Right forelimb (tissue), 1 donor: ENCODE measurements around the gene VGLL4.
"Not testable (repeated sequence)": the region's sequence is repeated elsewhere in the genome, so short reads cannot be mapped to it uniquely, and the experiment has no call there.

ENCODE experiments used
- DNase-seq: peaks from one replicate; pipeline ENCODE4 v3.0.0-alpha.2; 2018

The VGLL4 gene

GRCh38 chr3:11523572-11524101, 120.1 kb downstream of the VGLL4 start:
- DNase-seq, result peak; percentile 76

GRCh38 chr3:11522953-11523571, 120.7 kb downstream of the VGLL4 start:
- peak; percentile 32 for DNase-seq

- no peak for DNase-seq
These were observed 121.4 kb downstream of the VGLL4 start for GRCh38 chr3:11522398-11522715.

- DNase-seq, result no peak
These were observed 122.5 kb downstream of the VGLL4 start for GRCh38 chr3:11521167-11521566.

- no peak for DNase-seq
These were observed 126.1 kb downstream of the VGLL4 start for GRCh38 chr3:11517601-11518000.

- no peak for DNase-seq
These were observed 129.4 kb downstream of the VGLL4 start for GRCh38 chr3:11514191-11514821.

GRCh38 chr3:11513817-11514135, 129.9 kb downstream of the VGLL4 start:
- no peak for DNase-seq

- not testable (repeated sequence) for DNase-seq
These were observed 130.4 kb downstream of the VGLL4 start for GRCh38 chr3:11513125-11513816.

- DNase-seq, result not testable (repeated sequence)
These were observed 132.1 kb downstream of the VGLL4 start for GRCh38 chr3:11511606-11512005.

- DNase-seq, result no peak
These were observed 133.4 kb downstream of the VGLL4 start for GRCh38 chr3:11510356-11510755.

GRCh38 chr3:11510001-11510340, 133.7 kb downstream of the VGLL4 start:
- DNase-seq, result no peak

- no peak for DNase-seq
These were observed 134.3 kb downstream of the VGLL4 start for GRCh38 chr3:11509173-11510000.

- DNase-seq, result no peak
These were observed 135.2 kb downstream of the VGLL4 start for GRCh38 chr3:11508346-11509172.

- DNase-seq, result no peak
These were observed 136.0 kb downstream of the VGLL4 start for GRCh38 chr3:11507719-11508118.
